ENCODE measurements around the gene RUNX1. TPM values are rescaled to one million over a fixed set of nuclear protein-coding genes. Genes with fewer than 3 reads are reported as not detected.
A peak's percentile ranks its signal among the peaks of the same experiment; 100 is the strongest.

RUNX1 gene
- total and polyA plus RNA-seq, 2 donors (not counting 3 experiments of a cell fraction or from before 2014, with no cell fraction given) = 4.6 to 17.9 TPM

DNA sequence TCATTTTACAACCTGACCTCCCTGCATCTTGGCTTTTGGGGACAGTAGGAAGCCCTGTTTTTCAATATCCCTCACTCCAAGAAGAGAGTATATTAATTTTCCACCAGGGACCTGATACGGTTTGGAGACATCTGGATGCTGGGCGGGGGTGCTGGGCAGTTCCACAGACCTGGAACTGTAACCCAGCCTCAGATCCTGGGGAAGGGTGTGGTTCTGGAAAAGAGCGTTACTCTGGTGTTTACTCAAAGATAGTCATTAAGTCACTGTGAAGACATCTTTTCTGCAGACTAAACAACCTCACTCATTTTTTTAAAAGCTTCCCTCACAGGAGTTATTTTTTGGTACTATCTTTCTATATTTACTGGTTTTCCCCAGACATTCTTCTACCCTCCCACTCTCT lies 190.5 kb downstream of the RUNX1 start:
- no peaks in the 10 kb centered on the region for H3K9me3 ChIP-seq (replicated peaks; ENCODE audit: control insufficient read depth, insufficient read depth, low read length)
- H3K36me3 ChIP-seq (ENCODE audit: control insufficient read depth in 2 of 2, extremely low read depth in 1 of 2, insufficient read depth in 2 of 2, low read length in 2 of 2) = peaks cover 2 to 18% of the 10 kb centered on the region in 2 experiments
- H3K9me1 ChIP-seq (replicated peaks; ENCODE audit: control insufficient read depth, extremely low read depth, insufficient read depth, low read length) = no peaks in the 10 kb centered on the region
- H3K4me3 ChIP-seq (replicated peaks in 1 of 3; ENCODE audit: insufficient read depth in 1 of 3, low read depth in 1 of 3, low read length in 3 of 3) = no peak overlapping the region
- intact Hi-C loops (cut with micrococcal nuclease) = no loop called here
- FAIRE-seq (no peak), DNase-seq (ENCODE audit: low read depth, low spot score) (no peak)
- H2AFZ ChIP-seq (ENCODE audit: low read depth, low read length) = no peak overlapping the region
- dilution Hi-C loops (cut with MboI; ENCODE audit: extremely low pct_ligation_motif_present, low sequenced_read_pairs) = no loop called here
- H3K27me3 ChIP-seq (ENCODE audit: control insufficient read depth in 2 of 2, insufficient read depth in 2 of 2, low read length in 2 of 2) = no peaks in the 10 kb centered on the region
- H4K20me1 ChIP-seq (replicated peaks; ENCODE audit: control insufficient read depth, extremely low read depth, insufficient read depth, low read length) = no peaks in the 10 kb centered on the region
- peaks cover 36% of the 10 kb centered on the region for H3K79me2 ChIP-seq (ENCODE audit: control insufficient read depth, insufficient read depth, low read length)
- no TSS peak for BruUV-seq (replicated peaks)
- ChIA-PET CTCF (interaction anchor here (0.7 to 3.5 kb wide), 9 partner anchors 11 to 113 kb away, joined by 3 to 11 read pairs (median 4); no protein-coding TSS in a partner anchor), POLR2A (no interaction called here)
- no peaks in the 10 kb centered on the region for H3K4me1 ChIP-seq (ENCODE audit: control insufficient read depth, extremely low read depth, insufficient read depth, low read length)
- H3K9ac ChIP-seq (replicated peaks; ENCODE audit: extremely low read depth, insufficient read depth, low read length) = no peak overlapping the region
- TF ChIP-seq POLR2AphosphoS5 (IDR thresholded peaks at IDR 0.05; ENCODE audit: insufficient read depth, low read depth, low read length) (no peak), CTCF (IDR thresholded peaks at IDR 0.05; ENCODE audit: extremely low read depth in 1 of 2, insufficient read depth in 1 of 2, low read depth in 1 of 2, low read length in 2 of 2) (no peak)
- TF ChIP-seq, protein P1, sequence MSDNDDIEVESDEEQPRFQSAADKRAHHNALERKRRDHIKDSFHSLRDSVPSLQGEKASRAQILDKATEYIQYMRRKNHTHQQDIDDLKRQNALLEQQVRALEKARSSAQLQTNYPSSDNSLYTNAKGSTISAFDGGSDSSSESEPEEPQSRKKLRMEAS (IDR thresholded peaks at IDR 0.05; ENCODE audit: insufficient read depth, insufficient read length) = no peak
- H3K27ac ChIP-seq (ENCODE audit: insufficient read depth, low read depth, low read length) = no peak overlapping the region
- no peak overlapping the region for H3K4me2 ChIP-seq (ENCODE audit: insufficient read depth, low read length)

- Histone ChIP-seq H3K9me1 (replicated peaks; ENCODE audit: control insufficient read depth, extremely low read depth, insufficient read depth, low read length) (no peaks in the 10 kb centered on the region), H3K9me3 (replicated peaks; ENCODE audit: control insufficient read depth, insufficient read depth, low read length) (no peaks in the 10 kb centered on the region), H4K20me1 (replicated peaks; ENCODE audit: control insufficient read depth, extremely low read depth, insufficient read depth, low read length) (no peaks in the 10 kb centered on the region), H3K9ac (replicated peaks; ENCODE audit: extremely low read depth, insufficient read depth, low read length) (no peak overlapping the region), H3K4me3 (replicated peaks in 1 of 3; ENCODE audit: insufficient read depth in 1 of 3, low read depth in 1 of 3, low read length in 3 of 3) (no peak overlapping the region), H3K27me3 (ENCODE audit: control insufficient read depth in 2 of 2, insufficient read depth in 2 of 2, low read length in 2 of 2) (no peaks in the 10 kb centered on the region), H3K79me2 (ENCODE audit: control insufficient read depth, insufficient read depth, low read length) (peaks cover 32% of the 10 kb centered on the region), H3K27ac (ENCODE audit: insufficient read depth, low read depth, low read length) (no peak overlapping the region), H2AFZ (ENCODE audit: low read depth, low read length) (no peak overlapping the region), H3K4me1 (ENCODE audit: control insufficient read depth, extremely low read depth, insufficient read depth, low read length) (no peaks in the 10 kb centered on the region), H3K4me2 (ENCODE audit: insufficient read depth, low read length) (no peak overlapping the region), H3K36me3 (ENCODE audit: control insufficient read depth in 2 of 2, extremely low read depth in 1 of 2, insufficient read depth in 2 of 2, low read length in 2 of 2) (peaks cover 2 to 18% of the 10 kb centered on the region in 2 experiments)
- BruUV-seq (replicated peaks) = no TSS peak
- CTCF ChIA-PET = interaction anchor here (0.7 to 3.5 kb wide), 10 partner anchors 10 to 112 kb away, joined by 3 to 11 read pairs (median 6); no protein-coding TSS in a partner anchor
- intact Hi-C loops (cut with micrococcal nuclease) = no loop called here
- TF ChIP-seq EZH2 (IDR thresholded peaks at IDR 0.05; ENCODE audit: borderline replicate concordance, low read depth, low read length, severe bottlenecking) (no peak), CTCF (IDR thresholded peaks at IDR 0.05; ENCODE audit: extremely low read depth in 1 of 2, insufficient read depth in 1 of 2, low read depth in 1 of 2, low read length in 2 of 2) (peak; percentile 21 to 38), MYC (IDR thresholded peaks at IDR 0.05; ENCODE audit: low read depth, low read length) (no peak), POLR2AphosphoS5 (IDR thresholded peaks at IDR 0.05; ENCODE audit: insufficient read depth, low read depth, low read length) (no peak), FOS (IDR thresholded peaks at IDR 0.05; ENCODE audit: borderline replicate concordance, insufficient read depth, low read length) (no peak)
- no peak for FAIRE-seq
- POLR2A ChIA-PET = no interaction called here
- DNase-seq (ENCODE audit: low read depth, low spot score) = no peak
- dilution Hi-C loops (cut with MboI; ENCODE audit: extremely low pct_ligation_motif_present, low sequenced_read_pairs) = no loop called here
Observed at GRCh38 chr21:34857874-34858273, 191.2 kb downstream of the RUNX1 start.

Measured in endothelial cell of umbilical vein (primary cell).